ENCODE data around the gene PIP5K1B. TPM values are rescaled to one million over a fixed set of nuclear protein-coding genes. Genes with fewer than 3 reads are reported as not detected.

PIP5K1B gene
- total and polyA plus RNA-seq, 2 experiments from 2014 or later: 1.3 to 2.8 TPM

GRCh38 chr9:68834931-68835520, 130.0 kb downstream of the PIP5K1B start (continued):
- TF ChIP-seq POLR2AphosphoS5 (IDR thresholded peaks at IDR 0.05; ENCODE audit: low read depth): no peak

DNA sequence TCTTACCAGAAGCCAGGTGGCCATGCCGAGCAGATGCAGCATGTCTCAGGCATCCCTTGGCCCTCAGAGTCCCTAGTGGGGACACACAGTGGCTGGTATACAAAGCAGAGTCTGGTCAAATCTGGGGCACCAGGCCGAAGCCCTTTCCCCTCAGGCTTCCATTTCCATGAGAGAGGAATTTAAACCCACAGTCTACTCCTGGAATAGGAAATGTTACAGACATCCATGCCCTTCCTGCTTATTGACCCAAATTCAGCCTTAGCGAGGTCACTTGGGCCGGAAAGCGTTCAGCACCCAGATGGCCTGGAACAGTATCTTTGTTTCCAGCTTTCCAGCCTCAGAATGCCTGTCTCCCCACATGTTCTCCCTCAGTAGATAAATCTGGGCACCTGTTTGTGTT, 131.7 kb downstream of the PIP5K1B start:
- Histone ChIP-seq H3K27me3 (ENCODE audit: insufficient read depth) (no peaks in the 10 kb centered on the region), H3K36me3 (ENCODE audit: insufficient read depth) (no peaks in the 10 kb centered on the region), H3K4me1 (ENCODE audit: insufficient read depth) (no peaks in the 10 kb centered on the region), H3K4me3 (no peak overlapping the region), H3F3A (replicated peaks; ENCODE audit: low read depth) (no peaks in the 10 kb centered on the region), H3K27ac (ENCODE audit: low read depth) (no peak overlapping the region), H4K20me1 (replicated peaks; ENCODE audit: insufficient read depth) (no peaks in the 10 kb centered on the region), H3K79me2 (replicated peaks; ENCODE audit: insufficient read depth) (no peaks in the 10 kb centered on the region), H3K4me2 (no peak overlapping the region), H2AFZ (peak overlapping the region; percentile 25; the same call in 1 of the 2 replicates), H3K9me2 (ENCODE audit: insufficient read depth) (no peaks in the 10 kb centered on the region)
- DNase-seq (ENCODE audit: low spot score) (no peak), ATAC-seq (peak; percentile 41; the same call in 1 of the 3 replicates)
- Mint-ChIP-seq H3K27ac (no peak overlapping the region; the same call in 1 of the 2 replicates), H3K4me1 (no peaks in the 10 kb centered on the region; the same call in 2 of the 3 replicates), H3K9me3 (no peaks in the 10 kb centered on the region; the same call in 2 of the 3 replicates), H3K36me3 (ENCODE audit: low read depth) (no peaks in the 10 kb centered on the region; the same call in 2 of the 3 replicates), H3K27me3 (ENCODE audit: insufficient read depth, low read depth, poor library complexity) (peaks cover 4% of the 10 kb centered on the region), H3K4me3 (no peak overlapping the region)
- no peak for TF ChIP-seq NANOG (IDR thresholded peaks at IDR 0.05; ENCODE audit: borderline replicate concordance)
- no peak for TF ChIP-seq ZNF331 (CRISPR knock-in tag; IDR thresholded peaks at IDR 0.05; ENCODE audit: low read depth)
- no peak for TF ChIP-seq CTCF (conservative IDR thresholded peaks at IDR 0.05; ENCODE audit: low read depth in 2 of 2)
- no peak for TF ChIP-seq REST (IDR thresholded peaks at IDR 0.05; ENCODE audit: unreplicated experiment)
- no peak for TF ChIP-seq ZNF114 (CRISPR knock-in tag; IDR thresholded peaks at IDR 0.05)
- TF ChIP-seq CREB1 (CRISPR knock-in tag; IDR thresholded peaks at IDR 0.05; ENCODE audit: low read depth): no peak
- no peak for TF ChIP-seq STAT1 (IDR thresholded peaks at IDR 0.05; ENCODE audit: unreplicated experiment)
- no peak for TF ChIP-seq JUNB (IDR thresholded peaks at IDR 0.05; ENCODE audit: unreplicated experiment)

Data from GM23338 (cell line).